OCI-M2 (cell line): ENCODE results near the gene ARHGAP12.

Source experiments
- DNase-seq: peaks from one replicate; lab custom pipeline; 2025; ENCODE audit not compliant: unreplicated experiment; lab: John Stamatoyannopoulos, UW

Gene ARHGAP12

DNA sequence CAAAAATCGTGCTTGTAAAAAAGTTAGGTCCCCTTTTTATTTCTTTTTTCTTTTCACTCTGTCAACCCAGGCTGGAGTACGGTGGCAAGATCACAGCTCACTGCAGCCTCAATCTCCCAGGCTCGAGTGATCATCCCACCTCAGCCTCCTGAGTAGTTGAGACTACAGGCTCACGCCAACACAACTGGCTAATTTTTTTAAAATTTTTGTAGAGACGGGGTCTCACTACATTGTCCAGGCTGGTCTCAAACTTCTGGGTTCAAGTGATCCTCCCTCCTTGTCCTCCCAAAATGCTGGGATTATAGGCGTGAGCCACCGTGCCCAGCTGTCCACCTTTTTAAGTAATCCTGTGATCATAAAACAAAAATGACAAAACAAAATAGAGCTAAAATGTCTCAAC is 19.4 kb upstream of the ARHGAP12 start:
- no peak for DNase-seq

DNA sequence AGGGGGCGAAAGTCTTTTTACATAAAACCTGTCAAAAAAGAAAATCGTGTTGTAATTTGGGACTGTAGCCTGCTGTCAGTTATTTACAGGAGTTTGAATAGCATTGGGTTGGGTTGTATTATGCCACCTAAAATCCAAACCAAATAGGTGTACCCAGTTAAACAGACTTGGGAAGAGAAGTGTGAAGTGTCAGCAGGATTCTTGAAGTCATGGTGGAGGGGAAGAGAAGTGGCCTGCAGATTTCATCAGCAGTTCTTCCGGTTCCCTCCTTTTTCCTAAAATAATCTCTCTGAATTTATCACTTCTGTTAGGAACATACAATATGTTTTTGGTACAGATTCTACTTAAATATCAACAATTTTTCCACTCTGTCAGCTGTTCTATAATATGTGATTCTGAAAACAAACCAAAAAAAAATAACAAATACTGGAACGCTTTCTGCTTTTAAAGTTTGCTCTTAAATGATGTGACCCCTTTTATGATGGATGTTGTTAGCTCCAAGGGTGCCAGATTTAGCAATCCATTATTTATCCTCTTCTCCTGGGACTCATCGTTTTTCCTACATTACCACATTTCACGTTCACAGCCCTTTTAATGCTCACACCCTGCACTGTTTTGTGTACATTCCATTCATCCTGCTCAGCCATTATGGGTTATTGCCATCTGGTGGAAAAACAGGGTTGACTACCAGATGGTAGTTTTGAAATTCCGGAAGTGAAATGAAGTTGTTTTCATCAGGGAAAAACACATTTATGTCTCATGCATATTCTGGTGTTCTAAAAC is 18.7 kb upstream of the ARHGAP12 start:
- no peak for DNase-seq

DNA sequence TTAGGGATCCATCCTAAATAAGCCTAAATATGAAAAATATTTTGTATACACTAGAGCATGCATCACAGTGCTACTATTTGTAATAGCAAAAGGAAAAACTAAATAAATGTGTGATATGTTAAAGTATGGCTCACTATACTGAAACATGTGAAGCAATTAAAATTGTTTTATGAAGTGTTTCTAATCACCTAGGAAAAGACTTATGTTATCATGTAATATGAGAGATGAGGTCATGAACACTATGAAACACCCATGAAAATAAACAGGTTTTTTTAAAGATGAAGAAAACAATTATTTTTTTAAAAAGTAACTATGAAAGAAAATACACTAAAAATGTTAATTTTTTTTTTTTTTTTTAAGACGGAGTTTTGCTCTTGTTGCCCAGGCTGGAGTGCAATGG is 16.8 kb upstream of the ARHGAP12 start:
- no peak for DNase-seq

DNA sequence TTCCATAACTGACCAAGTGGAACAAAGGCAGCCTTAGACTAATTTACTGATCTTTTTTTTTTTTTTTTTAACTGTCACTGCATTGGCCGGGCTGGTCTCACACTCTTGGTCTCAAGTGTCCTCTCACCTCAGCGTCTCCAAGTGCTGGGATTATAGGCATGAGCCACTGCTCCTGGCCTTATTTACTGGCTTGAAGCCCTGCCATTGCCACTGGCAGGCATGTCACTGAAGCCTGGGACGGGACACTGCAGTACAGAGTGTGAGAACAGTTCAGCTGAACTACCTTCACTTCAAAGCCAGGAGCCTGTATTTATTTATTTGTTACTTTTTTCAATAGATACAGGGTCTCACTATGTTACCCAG is 15.4 kb upstream of the ARHGAP12 start:
- DNase-seq = no peak

DNA sequence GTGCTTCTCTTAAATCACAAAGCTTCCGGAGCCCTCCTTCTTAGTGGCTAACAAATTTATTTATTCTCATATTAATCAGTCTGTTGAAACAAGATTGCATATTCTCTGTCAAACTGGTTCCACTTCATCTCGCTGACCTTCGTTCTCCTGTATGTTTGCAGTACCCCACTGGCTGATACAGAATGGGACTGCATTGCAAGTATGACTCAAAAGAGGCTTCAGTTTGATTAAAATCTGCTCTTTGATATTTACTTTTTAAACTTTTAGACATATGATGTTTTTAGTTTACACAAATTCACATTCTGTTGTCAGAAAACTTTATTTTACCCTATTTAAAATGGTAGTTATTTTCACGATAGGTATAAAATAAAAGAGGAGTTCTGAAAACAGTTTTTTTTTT is 14.3 kb upstream of the ARHGAP12 start:
- no peak for DNase-seq

DNA sequence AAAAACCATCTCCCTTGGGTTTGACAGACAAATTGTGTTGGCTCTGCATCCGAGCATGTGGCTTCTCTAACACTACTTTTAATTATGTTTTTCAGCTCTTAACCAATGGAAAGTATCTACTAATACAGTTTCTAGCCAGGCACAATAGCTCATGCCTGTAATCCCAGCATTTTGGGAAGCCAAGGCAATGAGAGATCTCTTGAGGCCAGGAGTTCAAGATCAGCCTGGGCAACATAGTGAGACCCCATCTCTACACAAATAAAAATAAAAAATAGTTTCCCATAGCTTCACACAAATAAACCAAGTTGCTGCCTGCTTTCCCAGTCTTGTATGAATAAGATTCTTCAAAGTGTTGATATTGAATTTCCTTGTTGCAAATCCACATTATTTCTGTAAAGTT is 13.8 kb upstream of the ARHGAP12 start:
- no peak for DNase-seq

DNA sequence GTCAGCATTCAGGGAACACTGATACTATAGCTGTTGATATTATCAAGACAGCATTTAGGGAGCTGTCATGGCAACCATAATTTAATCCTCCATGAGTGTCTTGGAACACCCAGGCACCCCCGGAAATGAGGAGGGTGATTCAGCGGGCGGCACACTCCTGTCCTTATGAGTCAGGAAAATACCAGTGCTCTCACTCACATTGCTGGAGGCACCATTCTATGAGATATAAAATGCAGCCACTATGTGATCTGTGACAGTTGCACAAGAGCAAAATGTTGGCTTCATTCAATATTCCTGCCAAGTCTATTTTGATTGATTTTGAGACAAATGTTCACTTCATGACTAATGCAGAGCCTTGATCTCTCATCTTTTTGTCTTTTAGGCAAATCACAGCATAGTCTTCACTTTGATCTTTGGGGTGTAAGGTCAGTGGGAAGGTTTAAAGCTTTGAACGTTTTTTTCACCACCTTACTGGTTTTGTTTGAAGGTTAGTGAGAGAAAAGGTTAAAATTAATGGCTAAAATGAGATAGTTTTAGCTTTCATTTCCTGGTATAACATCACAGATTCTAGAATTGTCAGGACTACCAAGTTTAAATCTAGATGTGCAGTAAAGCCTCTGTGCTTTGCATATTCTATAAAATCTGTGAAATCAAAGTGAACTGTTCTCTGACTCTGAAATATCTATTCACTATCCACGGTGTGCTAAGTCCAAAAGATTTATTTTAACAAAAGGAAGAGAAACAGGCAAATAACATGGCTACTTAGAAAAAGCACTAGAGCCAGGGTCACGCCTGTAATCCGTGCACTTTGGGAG is 12.4 kb upstream of the ARHGAP12 start:
- DNase-seq = no peak

DNA sequence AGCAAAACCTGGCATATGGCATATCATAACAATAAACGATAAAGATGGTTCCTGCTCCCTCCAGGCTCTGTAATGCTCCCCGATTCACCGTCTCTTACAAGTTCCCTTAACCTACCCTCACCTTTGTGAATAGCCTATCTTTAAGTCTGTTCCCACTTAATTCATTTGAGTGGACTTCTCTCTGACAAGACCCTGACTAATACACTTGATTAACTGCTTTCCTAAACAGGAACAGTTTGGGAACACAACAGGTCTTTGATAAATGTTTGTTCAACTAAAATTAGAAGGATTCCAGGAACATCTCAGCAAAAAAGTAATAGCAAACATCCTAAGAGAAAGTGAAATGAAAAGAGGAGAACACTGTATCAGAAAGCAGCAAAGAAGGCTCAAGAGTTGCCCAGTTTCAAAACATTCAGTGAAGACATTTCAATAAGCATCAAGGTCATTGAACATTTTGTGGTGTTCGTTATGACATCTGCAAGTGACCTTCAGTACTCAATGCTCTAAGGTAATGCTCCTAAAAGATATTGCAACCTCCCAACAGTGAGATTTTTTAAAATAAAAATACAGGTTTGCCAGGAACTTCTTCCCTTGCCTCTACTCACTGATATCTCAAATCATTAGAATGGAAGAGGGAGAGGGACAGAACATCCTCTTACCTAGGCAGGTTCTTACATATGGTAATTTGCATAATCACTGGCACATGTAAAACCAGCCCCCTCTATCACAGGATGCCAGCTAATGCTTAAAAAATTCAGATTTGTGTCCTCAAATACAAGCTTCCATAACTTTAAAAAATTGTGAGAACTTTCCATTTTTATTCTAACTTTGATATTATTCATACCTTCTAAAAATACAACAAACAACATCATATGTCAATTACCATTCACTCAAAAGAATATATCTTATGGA is 11.4 kb upstream of the ARHGAP12 start:
- DNase-seq = no peak

DNA sequence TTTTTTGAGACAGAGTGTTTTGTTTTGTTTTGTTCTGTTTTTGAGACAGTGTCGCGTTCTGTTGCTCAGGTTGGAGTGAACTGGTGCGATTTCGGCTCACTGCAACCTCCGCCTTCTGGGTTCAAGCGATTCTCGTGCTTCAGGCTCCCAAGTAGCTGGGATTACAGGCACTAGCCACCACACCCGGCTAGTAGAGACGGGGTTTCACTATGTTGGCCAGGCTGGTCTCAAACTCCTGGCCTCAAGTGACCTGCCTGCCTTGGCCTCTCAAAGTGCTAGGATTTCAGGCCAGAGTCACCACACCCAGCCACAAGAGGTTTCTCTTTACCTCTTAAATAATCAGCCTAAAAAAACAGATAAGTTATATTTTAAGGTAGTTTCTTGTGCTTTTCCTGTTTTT is 8.7 kb upstream of the ARHGAP12 start:
- DNase-seq = no peak

DNA sequence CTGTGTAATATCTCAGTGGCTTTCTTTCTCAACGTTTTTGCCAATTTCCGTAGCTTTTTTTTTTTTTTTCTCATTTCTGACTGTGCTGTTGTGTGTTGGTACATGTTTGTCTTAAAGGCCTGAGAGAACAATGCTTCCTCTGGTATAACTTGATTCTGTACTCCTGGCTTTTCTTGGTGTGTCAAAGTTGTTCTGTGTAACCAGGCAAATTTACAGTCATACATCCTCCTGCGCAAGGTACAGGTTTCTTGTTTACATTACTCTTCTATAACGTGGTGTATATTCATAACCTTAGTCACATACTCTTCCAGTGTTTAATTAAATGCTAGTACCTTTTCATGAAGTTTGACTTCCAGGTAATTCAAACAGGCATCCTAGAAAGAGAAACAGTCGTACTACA is 8.3 kb upstream of the ARHGAP12 start:
- no peak for DNase-seq

DNA sequence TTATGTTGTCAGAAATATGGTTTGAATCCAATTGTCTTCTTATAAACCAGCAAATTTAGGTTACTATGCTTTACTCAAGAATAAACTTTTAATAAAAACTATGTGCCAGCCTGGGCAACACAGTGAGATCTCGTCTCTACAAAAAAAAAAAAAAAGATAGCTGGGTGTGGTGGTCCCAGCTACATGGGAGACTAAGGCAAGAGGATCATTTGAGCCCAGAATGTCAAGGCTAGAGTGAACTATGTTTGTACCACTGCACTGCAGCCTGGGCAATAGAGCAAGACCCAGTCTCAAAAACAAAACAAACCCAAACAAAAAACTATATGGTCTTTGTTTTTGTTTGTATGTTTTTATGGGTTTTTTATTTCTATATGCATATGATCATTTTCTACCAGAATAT is 7.5 kb upstream of the ARHGAP12 start:
- DNase-seq = no peak

DNA sequence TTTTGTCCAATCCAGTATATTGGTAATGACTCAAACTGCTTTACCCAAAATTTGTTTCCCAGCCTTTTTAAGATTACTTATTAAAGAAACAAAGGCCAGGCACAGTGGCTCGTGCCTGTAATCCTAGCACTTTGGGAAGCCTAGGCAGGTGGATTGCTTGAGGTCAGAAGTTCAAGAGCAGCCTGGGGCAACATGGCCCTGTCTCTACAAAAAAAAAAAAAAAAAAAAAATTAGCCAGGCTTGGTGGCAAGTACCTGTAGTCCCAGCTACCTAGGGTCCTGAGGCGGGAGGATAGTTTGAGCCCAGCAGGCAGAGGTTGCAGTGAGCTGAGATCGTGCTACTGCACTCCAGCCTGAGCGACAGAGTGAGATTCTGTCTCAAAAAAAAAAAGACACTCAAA is 7.0 kb upstream of the ARHGAP12 start:
- DNase-seq = no peak

DNA sequence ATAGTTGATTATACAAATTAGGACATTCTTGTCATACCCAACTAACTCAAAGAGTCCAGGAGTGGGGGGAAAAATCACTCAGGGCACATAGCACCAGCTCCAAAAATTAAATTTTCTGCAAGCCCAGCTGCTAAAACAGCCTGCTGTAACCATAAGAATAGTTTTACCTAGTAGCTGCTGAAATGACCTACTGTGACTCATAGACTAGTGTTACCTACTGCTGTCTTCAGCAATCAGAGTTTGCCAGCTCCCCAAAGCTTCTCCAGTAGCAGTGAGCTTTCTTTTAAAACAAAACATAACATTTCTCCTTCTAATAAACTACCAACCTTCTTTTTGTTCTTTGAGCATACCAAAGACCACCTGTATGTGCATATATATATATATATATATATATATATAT is 4.2 kb upstream of the ARHGAP12 start:
- DNase-seq = no peak

DNA sequence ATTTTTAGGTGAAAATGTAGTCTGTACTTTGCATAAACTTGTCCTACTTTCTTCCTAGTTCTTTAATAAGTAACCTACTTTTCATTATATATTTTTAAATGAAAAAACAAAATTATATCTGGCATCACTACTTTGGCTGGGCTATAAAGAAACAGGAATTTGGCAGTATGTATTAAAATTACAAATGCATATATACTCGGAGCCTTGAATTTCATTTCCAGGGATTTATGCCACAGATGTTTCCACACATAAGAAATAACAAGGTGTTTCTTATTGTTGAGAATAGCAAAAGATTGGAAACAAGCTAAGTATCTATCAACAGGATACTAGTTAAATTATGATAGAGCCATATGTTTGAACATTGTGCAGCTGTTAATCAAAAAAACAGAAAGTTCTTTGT is 2.2 kb upstream of the ARHGAP12 start:
- DNase-seq = no peak

DNA sequence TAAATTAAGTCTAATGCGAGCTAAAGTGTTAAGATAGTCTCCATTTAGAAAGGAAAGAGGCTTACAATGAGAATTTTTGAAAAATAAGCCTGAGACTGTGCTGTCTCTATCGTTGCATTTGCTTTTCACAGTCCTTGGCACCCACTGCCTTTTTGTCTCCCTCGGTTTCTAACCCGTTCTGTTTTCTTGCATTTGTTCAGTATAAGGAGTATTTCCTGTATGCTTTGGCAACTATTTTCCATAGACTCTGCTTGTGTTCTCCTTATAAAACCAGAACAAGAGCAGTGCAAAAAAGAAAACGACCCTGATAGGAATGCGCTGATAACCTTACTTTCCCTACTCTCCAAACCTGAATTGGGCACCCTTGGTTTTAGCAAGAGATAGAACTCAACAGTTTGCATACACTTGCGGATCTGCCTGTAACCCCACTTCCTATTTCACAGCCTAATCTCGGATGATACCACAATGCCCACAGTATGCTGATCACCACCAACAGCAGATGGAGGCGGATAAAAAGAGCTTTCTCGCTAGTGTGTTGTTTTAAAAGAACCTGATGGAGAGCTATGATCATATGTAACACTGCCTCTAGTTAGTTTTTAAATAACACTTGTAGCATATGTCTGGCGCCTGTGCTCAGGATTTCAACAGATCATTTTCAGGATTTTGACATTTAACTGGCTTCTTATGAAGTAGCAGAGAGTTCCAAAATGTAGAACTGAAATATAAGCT is 1.6 kb upstream of the ARHGAP12 start:
- no peak for DNase-seq

DNA sequence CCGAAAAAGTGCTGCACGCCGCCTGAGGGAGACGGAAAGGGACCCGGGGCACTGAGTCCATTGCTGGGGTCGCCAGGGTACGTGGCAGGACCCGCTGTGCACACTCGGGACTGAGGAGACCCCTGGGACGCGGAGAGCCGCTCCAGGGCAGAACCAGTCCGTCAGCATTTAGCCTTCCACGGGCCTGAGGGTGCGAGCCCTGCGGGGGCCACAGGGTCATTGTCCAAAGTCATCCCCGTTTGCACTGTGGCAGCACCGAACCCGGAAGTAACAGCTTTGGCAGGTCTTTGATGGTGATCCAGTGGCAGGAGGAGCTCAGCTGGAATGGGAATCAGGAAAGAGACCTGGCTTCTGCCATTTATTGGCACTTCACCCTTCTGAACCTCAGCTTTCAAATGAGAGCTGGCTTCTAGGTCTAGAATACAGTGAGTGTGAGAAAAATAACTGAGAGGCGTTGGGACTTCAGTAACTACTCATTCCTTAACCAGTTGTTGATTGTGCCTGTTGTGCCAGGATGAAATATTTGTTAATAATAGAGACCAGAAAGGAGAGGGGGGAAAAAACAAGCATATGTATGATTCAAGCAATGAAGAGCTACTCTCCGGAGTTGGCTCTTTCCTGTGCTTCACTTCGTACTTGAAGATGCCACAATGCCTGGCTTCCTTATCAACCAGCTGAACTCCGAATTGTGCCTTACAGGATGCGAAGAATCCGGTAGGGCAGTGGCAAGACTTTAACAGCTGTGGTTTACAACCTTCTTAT is 811 bp upstream of the ARHGAP12 start:
- no peak for DNase-seq

DNA sequence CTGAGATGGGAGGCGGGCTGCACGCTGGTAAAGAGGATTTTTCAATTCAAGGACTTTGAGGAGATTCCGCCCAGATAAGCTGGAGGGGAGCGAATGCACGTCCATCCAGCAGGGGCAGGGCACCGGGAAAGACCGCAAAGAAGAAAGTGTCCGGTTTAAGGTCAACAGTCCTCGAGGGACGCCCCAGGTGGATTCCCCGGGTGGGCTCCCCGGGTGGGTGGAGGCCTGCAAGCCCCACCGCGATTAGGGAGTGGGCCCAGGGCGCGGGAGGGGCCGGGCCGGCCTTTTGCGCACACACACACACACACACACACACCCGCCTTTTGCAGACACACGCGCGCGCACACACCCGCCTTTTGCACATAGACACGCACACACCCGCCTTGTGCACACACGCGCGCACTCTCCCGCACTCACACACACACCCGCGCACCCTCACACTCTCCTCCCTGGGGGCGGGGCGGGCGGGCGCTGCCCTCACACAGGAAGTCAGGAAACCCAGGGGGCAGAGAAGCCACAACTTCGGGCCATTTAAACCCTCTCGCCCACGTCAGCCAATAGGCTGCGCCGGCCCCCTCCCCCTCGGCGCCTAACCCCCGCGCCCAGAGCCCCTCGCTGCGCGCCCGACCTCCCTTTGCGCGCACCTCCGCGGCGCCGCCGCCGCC is 615 bp downstream of the ARHGAP12 start:
- no peak for DNase-seq

DNA sequence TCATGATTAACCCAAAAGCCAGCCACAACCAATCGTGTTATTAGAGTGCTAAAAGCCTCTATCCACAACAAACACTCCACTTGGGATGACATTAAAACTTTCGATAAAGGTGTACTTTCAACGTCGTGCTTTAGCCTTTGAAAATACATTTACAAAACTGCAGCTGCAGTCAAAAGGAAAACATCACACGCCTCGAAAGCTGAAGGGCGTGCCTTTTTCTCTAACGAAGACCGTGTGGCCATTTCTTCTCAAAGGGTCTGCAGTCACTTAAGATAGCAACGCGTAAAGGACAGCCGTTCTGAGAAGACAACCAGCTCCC is 1.1 kb downstream of the ARHGAP12 start:
- DNase-seq = no peak

DNA sequence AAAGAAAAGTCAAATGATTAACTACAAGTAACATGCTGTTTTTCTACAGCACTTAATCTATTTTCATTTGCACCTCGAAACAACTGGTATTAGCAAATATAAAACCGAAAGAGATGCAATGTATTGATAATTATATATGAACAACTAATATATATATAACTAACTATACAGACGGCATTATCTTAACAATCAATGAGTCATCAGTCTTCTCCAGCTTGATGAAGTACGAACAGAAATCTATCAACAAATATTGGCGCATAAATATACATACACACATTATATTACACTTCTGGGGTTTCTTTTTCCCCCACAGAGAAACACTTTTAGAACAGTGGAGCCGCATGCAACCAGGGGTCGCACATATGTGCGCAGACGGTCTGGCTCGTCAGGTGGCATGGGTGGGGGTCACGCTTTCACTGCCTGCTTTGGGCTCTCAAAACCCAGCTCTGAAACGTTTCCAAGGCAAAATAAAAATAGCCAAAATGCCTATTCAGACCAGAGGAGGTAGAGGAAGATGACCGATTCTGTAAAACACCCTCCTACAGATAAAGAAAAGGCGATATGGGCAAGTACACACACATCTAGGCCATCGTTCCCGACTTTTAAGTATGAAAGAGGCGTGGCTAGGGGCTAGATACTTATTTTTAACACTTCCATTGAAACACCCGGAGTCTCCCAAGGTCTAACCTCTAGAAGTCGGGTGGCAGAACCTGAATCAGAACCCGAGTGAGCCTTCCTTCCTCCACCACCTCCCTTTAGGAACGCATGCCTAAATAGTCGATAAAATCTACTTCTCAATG is 1.7 kb downstream of the ARHGAP12 start:
- DNase-seq = no peak
